ENCODE results near the gene FBXO7.

FBXO7 gene

GRCh38 chr22:32490279-32490678, 15.7 kb downstream of the FBXO7 start:
- no peak for DNase-seq

- DNase-seq, result no peak
These were observed 17.5 kb downstream of the FBXO7 start for GRCh38 chr22:32492111-32492510.

DNA sequence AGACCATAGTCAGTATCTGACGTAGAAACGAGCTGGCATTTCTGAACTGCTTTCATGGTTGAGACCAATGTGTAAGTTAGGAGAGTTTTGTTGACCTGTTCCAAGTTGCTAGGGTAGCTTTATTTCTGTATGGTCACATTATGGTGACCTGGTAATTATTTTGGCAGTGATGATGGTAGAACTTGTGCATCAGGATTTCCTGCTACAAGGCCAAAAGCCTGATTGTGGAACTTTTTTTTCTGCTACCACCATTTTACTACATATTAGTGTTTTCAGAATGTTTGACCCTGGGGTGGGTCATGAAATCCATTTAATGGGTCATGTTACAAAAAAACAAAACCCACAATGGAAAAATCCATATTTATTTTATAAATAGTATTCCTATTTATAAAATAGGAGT, 18.9 kb downstream of the FBXO7 start:
- no peak for DNase-seq

DNA sequence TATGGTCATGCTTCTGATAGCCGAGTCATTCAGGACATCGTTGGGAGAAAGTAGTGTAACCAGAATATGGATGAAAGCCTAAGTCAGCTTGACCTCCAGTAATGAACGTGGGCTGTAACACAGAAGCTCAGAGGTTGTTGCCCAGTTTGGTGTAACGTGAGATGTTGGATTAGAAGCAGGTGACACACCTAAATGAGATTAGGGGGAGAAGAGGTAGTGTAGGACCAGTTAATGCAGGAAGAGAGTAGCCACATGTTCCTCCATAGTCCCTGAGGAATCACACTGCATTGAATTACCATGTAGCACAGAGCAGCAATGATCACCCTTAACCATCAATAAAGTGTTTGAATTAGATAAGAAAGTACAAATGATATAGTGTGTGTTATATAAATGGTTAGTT, 20.4 kb downstream of the FBXO7 start:
- DNase-seq, result no peak

GRCh38 chr22:32499666-32500065, 25.1 kb downstream of the FBXO7 start:
- no peak for DNase-seq

DNA sequence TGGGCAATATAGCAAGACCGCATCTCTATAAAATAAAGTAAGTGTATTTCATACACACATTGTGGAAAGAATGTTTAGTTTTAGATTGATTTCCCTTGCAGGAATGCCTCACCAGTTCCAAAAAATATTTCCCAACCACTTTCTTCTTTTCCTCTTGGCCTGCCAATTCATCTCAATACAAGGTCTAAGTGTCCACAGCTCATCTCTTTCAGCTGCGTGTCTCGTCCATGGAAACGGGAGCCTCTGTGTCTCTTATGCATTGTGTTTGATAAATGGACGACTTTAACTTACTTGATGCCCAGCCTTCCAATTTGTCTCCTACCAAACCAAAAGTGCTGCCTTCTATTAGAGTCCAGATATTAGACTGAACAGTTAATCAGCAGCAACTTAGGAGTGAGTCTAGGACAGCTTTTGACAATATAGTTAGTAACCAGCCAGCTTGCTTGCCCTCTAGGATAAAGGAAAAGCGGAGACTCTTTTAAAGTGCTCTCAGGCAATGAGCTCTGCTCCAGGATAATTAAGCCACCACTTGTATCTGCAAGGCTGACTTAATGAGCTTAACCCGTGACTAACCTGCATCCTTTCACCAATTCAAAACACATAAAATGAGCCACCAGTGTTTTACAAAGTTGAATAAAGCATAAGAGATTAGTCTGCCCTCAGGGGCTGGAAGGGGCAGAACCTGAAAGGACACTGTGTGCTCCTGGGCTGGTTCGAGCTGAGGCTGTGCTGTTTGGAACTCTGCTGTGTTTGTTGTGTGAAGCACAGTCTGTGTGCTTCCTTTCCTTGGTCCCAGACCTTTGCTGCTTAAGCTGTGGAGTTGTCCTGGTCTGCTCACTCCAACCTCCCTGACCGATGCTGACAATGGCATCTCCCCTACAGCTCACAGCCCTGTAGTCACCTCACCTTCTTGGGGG, 27.5 kb downstream of the FBXO7 start:
- DNase-seq, result no peak

DNA sequence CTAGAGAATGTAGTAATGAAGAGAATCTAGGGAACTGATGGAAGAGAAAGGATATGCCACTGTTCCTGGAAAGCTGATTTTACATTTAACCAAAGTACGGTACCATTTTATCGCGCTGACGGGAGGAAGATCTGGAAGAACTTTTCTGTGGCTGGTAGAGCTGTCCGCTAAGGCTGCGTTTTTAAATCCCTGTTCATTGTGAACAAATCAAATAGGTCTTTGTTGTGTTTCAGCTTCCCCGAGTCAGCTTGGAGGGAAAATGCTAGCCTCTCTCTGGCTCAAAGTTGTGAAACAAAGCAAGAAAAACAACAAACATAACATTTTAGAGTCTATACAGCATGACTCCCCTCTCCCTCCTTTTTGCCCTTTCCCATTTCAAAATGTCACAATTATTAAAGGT, 34.4 kb downstream of the FBXO7 start:
- DNase-seq, result no peak

- no peak for DNase-seq
These were observed 36.7 kb downstream of the FBXO7 start for GRCh38 chr22:32511274-32511673.

DNA sequence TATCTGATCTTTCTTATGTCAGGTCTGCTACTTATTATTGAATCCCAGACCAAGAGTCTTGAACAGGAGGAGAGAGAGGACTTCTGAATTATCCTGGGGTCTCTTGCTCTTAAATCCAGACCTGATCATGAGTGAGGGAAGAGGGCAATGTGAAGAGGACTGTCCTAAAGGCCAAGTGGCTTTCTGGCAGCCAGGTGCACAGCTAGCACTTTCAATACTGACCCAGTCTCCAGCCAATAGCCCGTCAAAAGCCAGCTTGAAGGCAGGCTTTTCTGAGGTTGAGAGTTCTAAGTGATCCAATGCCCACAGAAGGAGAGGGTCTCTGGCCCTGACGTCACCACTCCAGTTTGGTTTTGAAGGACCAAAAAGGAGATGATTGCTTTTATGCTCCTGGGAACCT, 37.2 kb downstream of the FBXO7 start:
- no peak for DNase-seq

DNA sequence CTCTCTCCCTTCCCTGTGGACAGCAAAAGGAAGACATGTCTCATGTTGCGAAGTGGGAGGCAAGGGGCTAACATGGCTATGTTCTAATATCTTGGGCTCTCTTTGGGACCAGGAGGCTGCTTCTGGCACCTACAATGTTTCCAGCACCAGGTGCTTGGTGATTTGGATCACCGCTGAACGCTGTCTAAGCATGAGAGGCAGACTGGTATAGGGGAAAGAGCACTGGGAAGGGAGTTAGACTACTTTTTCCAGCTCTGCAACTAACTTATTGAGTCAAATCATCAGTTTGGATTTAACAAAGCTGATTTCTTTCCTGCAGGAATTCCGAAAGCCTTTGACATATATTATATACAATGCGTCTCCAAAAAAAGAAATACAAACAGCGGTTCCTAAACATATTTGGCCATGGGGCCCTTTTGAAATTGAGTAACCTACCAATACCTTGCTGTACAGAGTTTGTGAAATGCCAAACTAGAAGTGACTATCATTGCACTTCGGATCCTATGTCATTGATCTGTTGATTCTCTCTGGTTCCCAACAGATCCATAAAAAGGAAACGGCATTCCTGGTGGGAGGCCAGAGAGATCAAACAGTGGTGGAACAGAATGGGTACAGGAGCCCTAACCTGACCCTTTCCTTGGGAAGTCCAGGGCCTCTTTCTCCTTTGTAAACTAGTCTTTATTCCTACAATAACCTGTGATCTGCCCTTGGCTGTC, 37.8 kb downstream of the FBXO7 start:
- no peak for DNase-seq

- DNase-seq, result no peak
These were observed 40.5 kb downstream of the FBXO7 start for GRCh38 chr22:32515084-32515483.

GRCh38 chr22:32517488-32517887, 42.9 kb downstream of the FBXO7 start:
- DNase-seq, result no peak

DNA sequence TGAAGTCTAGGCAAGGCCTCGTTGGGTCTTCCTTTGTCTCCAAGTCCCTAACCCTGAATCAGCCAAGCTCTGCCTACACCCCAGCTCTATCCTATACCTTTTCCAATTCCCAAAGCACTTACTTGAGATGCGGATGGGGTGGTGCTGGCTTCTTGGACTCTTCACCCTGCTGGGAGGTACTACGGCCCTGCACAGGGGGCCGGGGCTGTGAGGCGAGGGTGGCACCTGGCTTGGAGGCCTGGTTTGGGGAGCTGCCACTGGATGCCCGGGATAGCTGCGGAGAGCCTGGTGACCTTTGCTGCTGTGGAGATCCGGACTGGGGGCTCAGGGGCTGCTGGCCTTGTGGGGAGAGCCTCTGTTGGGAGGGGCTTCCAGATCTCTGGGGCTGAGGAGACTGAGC, 43.3 kb downstream of the FBXO7 start:
- DNase-seq, result no peak

GRCh38 chr22:32518381-32518780, 43.8 kb downstream of the FBXO7 start:
- no peak for DNase-seq

GRCh38 chr22:32518848-32519247, 44.2 kb downstream of the FBXO7 start:
- no peak for DNase-seq

DNA sequence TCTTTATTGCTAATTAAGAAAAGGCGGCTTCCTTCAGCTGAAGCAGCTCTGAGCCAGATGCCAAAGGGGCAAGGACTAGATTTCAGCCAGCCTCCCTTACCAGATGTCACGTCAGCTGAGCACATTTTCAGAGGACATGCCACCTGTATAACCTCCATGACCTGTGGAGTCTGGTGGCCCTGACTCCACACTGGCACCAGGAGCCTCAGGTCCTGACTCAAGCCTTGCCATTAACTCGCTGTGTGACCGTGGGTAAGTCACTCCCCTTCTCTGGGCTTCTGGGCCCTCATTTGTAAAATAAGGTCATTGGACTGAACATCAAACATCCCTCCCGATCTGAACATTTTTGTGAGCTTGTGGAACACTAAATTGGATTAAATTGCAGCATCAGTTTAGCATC, 46.0 kb downstream of the FBXO7 start:
- DNase-seq, result no peak

DNA sequence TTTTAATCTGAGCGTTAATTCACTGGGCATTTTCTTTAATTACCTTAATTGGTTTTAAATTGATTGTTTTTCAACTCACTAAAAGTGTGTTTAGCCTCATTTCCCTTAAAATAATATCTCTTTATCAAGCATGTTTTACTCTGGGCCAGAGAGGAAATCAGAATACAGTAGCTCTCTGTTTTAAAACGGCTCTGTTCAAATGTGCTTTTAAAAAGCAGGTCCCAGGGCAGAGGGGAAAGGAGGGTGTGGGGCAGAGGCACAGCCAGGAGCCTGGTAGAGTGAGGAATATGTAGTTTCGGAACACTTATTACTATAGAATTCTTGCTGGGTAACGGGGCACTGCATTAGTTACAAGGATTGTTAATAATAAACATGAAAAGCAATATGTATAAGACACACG, 47.6 kb downstream of the FBXO7 start:
- no peak for DNase-seq

DNA sequence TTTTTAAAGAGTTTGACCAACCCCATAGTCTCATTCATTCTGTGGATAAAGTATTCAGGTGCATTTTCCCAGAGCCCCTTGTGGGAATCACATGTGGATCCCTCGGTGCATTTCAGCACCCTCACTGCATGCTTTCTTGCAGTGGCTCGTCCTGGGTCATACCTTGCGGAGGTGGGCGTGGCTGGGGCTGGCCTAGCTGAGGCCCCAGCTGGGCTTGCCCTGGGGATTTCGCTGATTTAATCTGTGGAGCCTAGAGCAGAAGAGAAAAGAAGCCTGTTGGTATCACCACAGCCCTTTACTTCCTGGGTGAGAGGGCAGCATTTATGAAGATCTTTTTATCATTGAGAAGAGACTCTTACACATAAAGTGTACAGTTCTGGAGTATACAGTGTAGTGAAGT, 53.1 kb downstream of the FBXO7 start:
- DNase-seq, result no peak

DNA sequence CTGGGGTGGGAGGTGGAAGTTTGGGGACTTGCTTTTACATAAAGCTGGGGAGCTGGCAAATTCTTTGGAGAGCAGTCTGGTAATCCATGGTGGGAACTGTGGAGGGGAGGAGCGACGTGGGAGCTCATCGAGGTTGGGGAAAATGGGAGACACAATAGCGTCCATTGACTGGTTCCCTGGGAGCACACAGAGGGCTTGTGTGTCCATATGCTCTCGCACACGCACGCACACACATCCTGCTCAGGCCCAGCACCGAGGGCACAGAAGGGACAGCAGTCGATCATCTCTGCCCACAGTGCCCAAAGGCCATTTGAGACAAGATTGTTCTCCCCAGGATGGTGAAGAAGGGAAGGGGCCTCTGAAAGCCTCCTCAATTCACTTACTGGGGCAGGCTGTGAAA, 53.7 kb downstream of the FBXO7 start:
- DNase-seq, result no peak

DNA sequence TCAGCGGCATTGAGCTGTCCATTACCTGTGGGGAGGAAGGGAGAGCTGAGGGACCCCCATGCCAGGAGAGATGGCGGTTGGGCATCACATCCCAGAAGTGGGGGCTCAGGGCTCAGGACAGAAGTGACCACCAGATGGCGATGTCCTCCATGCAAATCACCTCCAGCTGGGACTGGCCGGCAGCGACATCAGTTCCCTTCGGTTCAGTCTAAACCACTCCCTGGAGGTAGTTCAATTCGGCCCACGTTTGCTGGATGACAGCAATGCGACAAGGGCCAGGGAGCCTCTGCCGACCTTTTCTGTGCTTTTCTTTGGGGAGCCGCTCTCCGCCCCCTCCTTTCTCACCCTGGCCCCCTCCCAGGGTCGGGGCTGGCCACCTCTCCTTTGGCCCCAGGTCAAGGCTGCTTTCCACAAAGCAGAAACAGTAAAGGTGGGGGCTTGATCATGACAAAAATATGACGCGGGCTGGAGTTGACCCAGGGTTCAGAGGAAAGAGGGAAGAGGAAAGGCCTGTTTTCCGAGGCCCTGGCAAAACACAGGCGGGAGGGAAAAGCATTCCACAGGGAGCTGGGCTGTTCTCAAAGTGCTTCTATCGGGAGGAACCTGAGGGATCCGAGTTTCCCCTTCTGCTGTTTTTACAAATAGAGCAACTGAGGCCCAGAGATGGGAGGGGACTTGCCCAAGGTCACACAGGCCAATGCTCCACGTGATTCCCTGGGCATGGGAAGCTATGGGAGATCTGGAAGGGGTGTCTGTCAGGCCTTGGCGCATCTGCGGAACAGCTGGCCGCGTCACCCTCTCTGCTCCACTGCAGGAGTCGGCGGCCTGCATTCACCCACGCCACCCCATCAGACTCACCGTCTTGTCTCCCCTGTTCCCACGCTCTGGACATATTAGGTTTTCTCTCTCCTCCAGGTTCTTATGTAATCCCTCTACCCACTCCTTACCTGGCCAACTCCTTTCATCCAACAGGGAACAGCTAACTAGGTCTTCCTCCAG, 54.7 kb downstream of the FBXO7 start:
- peak in 1 of 2 experiments; percentile 10 for DNase-seq

DNA sequence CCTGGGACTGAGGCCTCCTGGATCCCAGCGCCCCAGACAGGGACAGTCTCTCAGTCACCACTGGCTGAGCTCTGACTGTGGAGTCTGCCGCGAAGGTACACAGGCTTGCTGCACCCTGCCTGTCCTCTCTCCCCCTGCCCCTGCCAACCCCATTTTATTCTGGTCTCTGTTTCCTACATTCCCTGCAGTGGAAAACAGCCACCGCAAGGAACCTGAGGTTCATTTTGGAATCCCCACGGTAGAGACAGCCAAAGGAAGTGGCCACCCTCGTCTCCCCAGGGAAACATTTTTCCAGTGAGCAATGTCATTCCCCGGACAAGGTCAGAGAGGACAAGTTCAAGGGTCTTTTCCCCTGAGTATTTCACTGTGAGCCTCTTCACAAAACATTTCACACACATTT, 56.6 kb downstream of the FBXO7 start:
- DNase-seq, result no peak

- DNase-seq, result peak; percentile 30 to 34
These were observed 57.6 kb downstream of the FBXO7 start for GRCh38 chr22:32531931-32532819.

Data from NCI-H2081 (cell line).